Stimulated activated CD4-positive, alpha-beta T cell treated with anti-CD3 and anti-CD28 coated beads, Interleukin-1b, Interleukin-23, amount 100 ng/mL, for 24 hours (primary cell): ENCODE results near the gene QRSL1.
"Not testable (repeated sequence)": the region's sequence is repeated elsewhere in the genome, so short reads cannot be mapped to it uniquely, and the experiment has no call there.

ENCODE experiments used
- DNase-seq, 4 experiments: peaks; one replicate each; pipeline ENCODE4 v3.0.0-alpha.2; 2020; ENCODE audit warnings: low read depth in 4 of 4, low spot score in 1 of 4

Gene QRSL1

DNA sequence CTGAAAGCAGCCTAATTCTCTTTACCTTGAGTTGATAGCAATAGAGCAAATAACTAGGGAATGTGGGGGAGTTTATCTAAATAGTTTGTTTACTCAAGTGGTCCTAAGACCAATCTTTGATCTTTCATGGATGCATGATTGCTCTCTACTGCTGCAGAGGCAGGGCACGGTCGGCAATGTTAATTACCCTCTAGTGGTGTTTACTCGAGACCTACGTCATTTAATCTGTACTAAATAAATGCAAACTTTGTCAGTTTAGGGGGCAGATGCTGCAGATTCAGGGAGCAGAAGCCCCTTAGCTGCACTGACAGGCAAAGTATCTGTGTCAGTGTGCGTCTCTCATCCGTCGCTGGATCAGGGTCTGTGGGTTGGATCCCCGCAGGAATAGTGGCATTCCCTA is 7.0 kb upstream of the QRSL1 start:
- no peak for DNase-seq

GRCh38 chr6:106623039-106623438 is 6.3 kb upstream of the QRSL1 start:
- DNase-seq: no peak

DNA sequence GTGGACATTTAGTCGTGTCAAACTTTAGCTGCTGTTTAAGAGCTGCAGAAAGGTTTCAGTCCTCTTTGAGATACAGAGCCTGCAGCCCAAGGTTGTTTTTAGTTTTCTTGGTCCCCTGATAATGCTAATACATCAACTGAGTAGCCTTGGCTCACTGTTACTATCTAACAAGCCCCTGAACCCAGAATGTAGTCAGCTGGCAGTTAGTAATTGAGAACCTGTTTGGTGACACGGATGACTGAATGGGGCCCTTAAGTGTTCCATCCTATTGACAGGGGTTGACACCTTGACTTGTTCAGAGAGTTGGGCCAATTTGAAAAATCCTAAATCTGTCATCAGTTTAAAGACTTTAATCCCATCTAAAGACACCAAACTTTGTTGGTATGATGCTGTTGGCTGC is 2.9 kb upstream of the QRSL1 start:
- no peak for DNase-seq

DNA sequence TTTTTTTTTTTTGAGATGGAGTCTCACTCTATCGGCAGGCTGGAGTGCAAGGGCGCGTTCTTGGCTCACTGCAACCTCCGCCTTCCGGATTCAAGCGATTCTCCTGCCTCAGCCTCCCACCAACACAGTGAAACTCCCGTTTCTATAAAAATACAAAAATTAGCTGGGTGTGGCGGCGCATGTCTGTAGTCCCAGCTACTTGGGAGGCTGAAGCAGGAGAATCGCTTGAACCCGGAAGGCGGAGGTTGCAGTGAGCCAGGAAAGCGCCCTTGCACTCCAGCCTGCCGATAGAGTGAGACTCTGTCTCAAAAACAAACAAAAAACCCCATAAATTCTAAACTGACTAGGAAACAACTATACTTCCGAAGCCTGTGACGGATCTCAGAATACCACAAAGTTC is 1.6 kb upstream of the QRSL1 start:
- not testable (repeated sequence) for DNase-seq

GRCh38 chr6:106628658-106629102 is 698 bp upstream of the QRSL1 start:
- no peak for DNase-seq

DNA sequence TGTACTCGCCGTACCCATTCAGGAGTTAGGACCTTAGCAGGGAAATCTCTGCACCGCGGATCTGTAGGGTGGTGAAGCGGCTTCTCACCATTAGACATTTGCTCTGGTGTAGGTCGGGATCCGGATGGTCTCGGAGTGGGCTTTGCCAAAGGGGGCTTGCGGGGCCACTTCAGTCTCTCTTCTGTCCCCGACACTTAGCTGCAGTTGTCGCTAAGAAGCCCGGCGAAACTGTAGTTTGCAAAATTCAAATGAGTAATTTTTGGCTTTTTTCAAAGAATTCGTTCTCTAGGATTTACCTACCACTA is 433 bp downstream of the QRSL1 start:
- no peak for DNase-seq

- DNase-seq: no peak
Measured at GRCh38 chr6:106630366-106630765, 988 bp downstream of the QRSL1 start.

- no peak for DNase-seq
Measured at GRCh38 chr6:106631346-106631745, 2.0 kb downstream of the QRSL1 start.

DNA sequence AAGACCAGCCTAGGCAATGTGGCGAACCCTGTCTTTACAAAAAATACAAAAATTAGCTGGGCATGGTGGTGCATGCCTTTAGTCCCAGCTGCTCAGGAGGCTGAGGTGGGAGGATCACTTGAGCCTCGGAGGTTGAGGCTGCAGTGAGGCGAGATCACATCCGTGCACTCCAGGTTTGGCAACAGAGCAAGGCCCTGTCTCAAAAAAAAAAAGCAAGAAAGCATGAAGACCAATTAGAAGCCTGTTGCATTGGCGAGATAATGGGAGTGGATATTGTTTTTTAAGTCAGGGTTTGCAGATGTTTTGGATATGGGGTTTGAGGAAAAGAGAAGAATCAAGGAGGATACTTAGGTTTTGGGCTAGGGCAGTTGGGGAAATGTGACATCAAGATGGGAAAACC is 5.2 kb downstream of the QRSL1 start:
- DNase-seq: no peak

DNA sequence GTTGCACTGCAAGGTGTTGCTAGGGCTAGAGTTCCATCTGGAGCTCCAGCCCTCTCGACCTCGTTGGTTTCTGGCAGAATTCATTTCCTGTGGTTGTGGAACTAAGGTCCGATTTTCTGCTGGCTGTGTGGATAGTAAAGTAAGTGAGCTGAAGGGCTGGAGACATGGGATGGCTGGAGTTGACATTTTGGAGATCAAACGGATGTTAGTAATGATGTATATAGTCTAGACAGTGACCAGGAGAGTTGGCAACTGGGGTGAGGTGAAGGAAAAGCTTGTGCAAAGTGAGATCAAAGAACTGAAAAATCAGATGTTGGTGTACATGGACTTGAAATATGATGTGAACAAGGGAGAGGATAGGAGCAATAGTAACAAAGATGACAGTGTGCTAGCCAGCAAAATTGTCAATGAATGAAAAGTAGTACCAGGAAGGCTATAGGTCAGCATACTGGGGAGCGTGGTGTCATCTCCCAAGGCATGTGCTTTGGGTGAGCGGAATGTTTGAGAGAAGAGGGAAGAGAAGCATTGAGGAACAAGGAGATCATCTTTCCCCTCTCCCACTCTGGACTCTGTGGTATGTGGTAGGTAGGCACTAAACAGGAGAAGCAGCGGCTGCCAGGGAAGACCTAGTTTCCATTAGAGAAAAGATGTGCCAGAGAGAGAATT is 7.8 kb downstream of the QRSL1 start:
- DNase-seq: no peak

DNA sequence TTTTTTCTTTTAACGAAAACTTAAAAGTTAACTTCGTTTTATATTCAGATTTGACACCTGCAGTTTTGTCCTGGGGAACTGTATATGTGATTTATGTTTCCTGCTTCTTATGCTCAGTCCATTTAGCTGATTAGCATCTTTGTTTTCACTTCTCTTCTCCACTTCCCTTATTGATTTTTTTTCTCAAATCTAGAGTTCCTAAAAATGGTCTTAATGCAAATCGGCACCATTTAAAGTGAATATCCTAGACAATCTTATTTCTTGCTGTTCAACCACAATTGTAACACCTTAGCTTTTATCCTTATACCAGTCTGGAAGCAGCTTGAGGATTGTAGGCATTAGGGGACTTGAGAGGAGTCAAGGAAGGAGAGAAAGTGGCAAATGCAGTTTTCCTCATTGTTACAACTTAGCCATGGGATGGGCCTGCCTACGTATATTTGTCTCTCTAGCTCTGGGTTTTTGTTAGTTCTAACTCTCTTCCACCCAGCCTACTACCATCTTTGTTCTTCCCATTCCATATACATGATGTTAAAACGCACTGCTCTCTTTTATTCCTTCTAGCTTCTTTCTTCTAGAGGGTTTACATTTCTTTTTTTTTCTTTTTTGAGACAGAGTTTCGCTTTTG is 8.5 kb downstream of the QRSL1 start:
- no peak for DNase-seq

GRCh38 chr6:106639812-106640211 is 10.4 kb downstream of the QRSL1 start:
- no peak for DNase-seq

- no peak for DNase-seq
Measured at GRCh38 chr6:106642476-106642875, 13.1 kb downstream of the QRSL1 start.

DNA sequence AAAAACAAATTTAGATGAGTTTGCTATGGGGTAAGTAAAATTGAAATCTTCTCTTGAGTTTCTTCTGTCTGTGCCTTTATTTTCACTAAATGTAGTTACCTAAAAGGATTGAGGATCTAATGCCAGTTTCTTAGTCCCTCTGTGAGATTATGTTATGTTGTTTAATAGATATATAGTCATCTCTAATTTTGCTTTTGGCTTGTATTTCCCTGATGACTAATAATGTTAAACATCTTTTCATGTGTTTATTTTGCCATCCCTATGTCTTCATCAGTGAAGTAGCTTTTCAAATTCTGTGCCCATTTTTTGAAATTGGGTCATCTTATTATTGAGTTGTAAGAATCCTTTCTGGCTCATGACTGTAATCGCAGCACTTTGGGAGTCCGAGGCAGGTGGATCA is 13.7 kb downstream of the QRSL1 start:
- DNase-seq: no peak

DNA sequence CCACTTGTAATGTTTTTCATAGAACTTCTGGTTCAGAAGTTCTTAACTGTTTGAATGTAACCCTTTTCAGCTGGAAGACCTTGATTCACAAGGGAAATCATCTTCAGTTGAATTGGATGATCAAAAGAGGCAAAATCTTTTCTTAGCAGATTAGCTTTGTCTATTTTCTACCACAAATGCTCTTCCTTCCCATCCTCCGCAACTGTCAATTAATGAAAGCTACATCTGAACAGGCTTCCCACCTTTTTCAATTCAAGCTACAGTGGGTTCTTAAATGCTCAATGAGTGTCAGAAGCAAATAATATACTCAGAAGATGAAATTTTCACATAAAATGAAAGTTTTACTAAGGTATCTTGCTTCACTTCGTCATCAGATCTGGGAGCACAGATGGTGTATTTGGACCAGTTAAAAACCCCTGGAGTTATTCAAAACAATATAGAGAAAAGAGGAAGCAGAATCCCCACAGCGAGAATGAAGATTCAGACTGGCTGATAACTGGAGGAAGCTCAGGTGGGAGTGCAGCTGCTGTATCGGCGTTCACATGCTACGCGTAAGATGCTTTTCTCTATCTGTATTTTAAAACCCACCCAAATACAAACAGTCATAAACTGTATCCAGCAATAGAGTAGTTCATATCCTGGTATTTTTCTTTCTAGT is 19.4 kb downstream of the QRSL1 start:
- DNase-seq: no peak

GRCh38 chr6:106658469-106658868 is 29.1 kb downstream of the QRSL1 start:
- no peak for DNase-seq

- no peak for DNase-seq
Measured at GRCh38 chr6:106659859-106660258, 30.5 kb downstream of the QRSL1 start.

GRCh38 chr6:106662458-106662857 is 33.1 kb downstream of the QRSL1 start:
- DNase-seq: no peak

GRCh38 chr6:106666282-106667021 is 37.1 kb downstream of the QRSL1 start:
- DNase-seq: no peak

DNA sequence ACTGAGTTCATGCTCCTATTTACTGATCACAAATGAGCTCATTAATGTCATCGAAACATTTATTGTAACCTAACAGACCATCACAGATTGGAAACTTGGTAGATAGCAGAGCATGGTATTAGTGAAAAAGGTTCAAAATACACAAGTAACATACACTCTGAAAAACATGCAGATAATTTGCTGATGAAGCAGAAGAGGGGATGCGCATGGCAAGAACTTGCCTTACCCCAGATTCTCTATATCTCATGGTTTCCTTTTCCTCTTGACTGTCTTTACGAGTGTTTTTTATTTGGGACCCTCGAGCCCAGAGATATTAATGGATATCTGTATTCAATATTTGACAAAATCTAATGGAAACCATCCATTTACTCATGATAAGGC is 37.6 kb downstream of the QRSL1 start:
- no peak for DNase-seq

DNA sequence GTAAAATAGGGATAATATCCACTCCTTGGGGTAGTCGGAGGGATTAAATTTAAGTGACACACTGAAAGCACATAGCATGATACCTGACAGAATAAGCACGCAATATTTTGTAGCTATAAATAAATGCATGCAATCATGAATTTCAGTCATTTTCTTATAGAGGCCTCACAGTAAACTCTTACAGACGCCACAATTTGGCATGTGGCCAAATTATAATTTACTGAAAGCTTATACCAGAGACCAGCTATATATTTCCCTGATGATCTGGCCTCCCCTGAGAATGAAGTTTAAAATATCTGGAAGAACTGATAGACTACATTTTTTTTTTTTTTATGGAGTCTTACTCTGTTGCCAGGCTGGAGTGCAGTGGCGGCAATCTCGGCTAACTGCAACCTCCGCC is 40.9 kb downstream of the QRSL1 start:
- no peak for DNase-seq

DNA sequence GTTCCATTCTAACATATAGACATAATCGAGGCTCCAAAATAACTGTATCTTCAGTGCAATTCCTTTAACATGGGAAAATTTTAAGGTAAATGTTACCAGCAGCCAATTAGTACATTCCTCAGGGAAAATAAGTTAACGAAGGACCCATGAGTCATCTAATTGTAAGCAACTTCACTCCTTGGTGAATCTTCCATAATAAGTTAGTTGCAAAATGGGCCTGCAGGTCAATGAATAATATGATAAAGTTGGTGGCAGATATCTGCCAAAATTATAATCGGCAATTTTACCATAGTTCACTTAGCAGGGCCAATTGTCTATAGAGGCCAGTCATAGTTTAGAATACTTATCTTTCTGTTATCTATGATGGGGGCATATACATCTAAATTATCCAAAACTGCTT is 42.3 kb downstream of the QRSL1 start:
- no peak for DNase-seq
